H1 (cell line): Measurements from ENCODE around the gene P2RY11. TPM values are rescaled to one million over a fixed set of nuclear protein-coding genes. Genes with fewer than 3 reads are reported as not detected.

Source experiments
- CTCF ChIA-PET: fragments of 300-600 bp; sonication (Branson Sonifier 250); formaldehyde crosslinking; loops from one replicate; lab custom pipeline; 2021; ENCODE audit not compliant: partially characterized antibody; lab: Charles Lee
- POLR2A ChIA-PET: fragments of 300-600 bp; sonication (Branson Sonifier 250); formaldehyde crosslinking; loops from one replicate; lab custom pipeline; 2021; ENCODE audit warnings: inconsistent platforms; ENCODE audit not compliant: partially characterized antibody; lab: Charles Lee
- DNase-seq, 2 experiments: peaks; one replicate each; pipeline versions ENCODE4 v3.0.0 to v3.0.0-alpha.2; 2010 to 2022; ENCODE audit warnings: low spot score in 2 of 2, low read depth in 1 of 2, mixed read lengths in 1 of 2
- FAIRE-seq: peaks from 2 replicates; lab custom pipeline; 2011; peaks lifted over from hg19 to GRCh38; lab: Jason Lieb, UNC
- H2AFZ ChIP-seq: 2 replicates; pipeline ENCODE4 v1.8.1; 2012; ENCODE audit warnings: low read length, inconsistent platforms
- H2AK5ac ChIP-seq: 2 replicates; pipeline ENCODE4 v1.6.1; 2013; ENCODE audit warnings: low read depth, low read length
- H2BK120ac ChIP-seq: replicated peaks from 2 replicates; pipeline ENCODE3; 2013; ENCODE audit warnings: low read depth, low read length, inconsistent platforms
- H2BK12ac ChIP-seq: 2 replicates; pipeline ENCODE4 v1.6.1; 2013; ENCODE audit warnings: low read depth, low read length
- H2BK15ac ChIP-seq: 2 replicates; pipeline ENCODE4 v1.6.1; 2013; ENCODE audit warnings: low read length
- H2BK20ac ChIP-seq: 2 replicates; pipeline ENCODE4 v1.6.1; 2013; ENCODE audit warnings: low read length
- H2BK5ac ChIP-seq: 2 replicates; pipeline ENCODE4 v1.6.1; 2013; ENCODE audit warnings: low read depth, low read length
- H3K14ac ChIP-seq: 2 replicates; pipeline ENCODE4 v1.6.1; 2013; ENCODE audit warnings: inconsistent platforms; ENCODE audit not compliant: insufficient read length
- H3K18ac ChIP-seq: 2 replicates; pipeline ENCODE4 v1.6.1; 2013; ENCODE audit warnings: low read length; ENCODE audit errors: extremely low read depth
- H3K23ac ChIP-seq: 2 replicates; pipeline ENCODE4 v1.6.1; 2013; ENCODE audit warnings: inconsistent platforms; ENCODE audit not compliant: insufficient read length
- H3K23me2 ChIP-seq: 2 replicates; pipeline ENCODE4 v1.6.1; 2013; ENCODE audit warnings: low read depth, low read length
- H3K27ac ChIP-seq: 2 replicates; pipeline ENCODE4 v1.6.1; 2011; ENCODE audit warnings: low read depth, low read length, inconsistent platforms
- H3K27me3 ChIP-seq, 4 experiments: replicated peaks in 1 of 4; 1 replicate in 1 of 4; 2 replicates in 3 of 4; pipeline versions ENCODE4 v1.6.1 to v1.8.1; 2011 to 2013; ENCODE audit warnings: low read length in 3 of 4, mild to moderate bottlenecking in 3 of 4, inconsistent platforms in 2 of 4, mixed read lengths in 2 of 4, moderate library complexity in 1 of 4; ENCODE audit not compliant: control insufficient read depth in 3 of 4, insufficient read depth in 3 of 4; ENCODE audit errors: extremely low read depth in 1 of 4
- H3K36me3 ChIP-seq, 4 experiments: 2 replicates each; pipeline versions ENCODE4 v1.6.1 to v1.8.1; 2011 to 2013; ENCODE audit warnings: mild to moderate bottlenecking in 4 of 4, low read length in 3 of 4, moderate library complexity in 2 of 4, control low read depth in 1 of 4, inconsistent platforms in 1 of 4; ENCODE audit not compliant: insufficient read depth in 4 of 4, control insufficient read depth in 2 of 4
- H3K4ac ChIP-seq: replicated peaks from 2 replicates; pipeline ENCODE3; 2013; ENCODE audit warnings: low read length, low read depth, mixed read lengths, inconsistent platforms; ENCODE audit not compliant: insufficient read length
- H3K4me1 ChIP-seq, 4 experiments: replicated peaks in 1 of 4; 1 replicate in 1 of 4; 2 replicates in 3 of 4; pipeline versions ENCODE4 v1.6.1 to v1.8.1; 2011 to 2013; ENCODE audit warnings: low read length in 3 of 4, inconsistent platforms in 2 of 4, mixed read lengths in 1 of 4; ENCODE audit not compliant: insufficient read depth in 4 of 4, control insufficient read depth in 3 of 4
- H3K4me2 ChIP-seq, 2 experiments: 2 replicates each; pipeline versions ENCODE4 v1.6.1 to v1.8.1; 2011 to 2013; ENCODE audit warnings: low read depth in 2 of 2, low read length in 2 of 2, control low read depth in 1 of 2, inconsistent platforms in 1 of 2, mild to moderate bottlenecking in 1 of 2; ENCODE audit not compliant: insufficient read depth in 1 of 2
- H3K4me3 ChIP-seq, 4 experiments: fragments of 200-600, 300-600 bp in 1 of 4; sonication (generic), shearing (Covaris generic), sonication (Bioruptor Twin) in 1 of 4; 2 replicates each; pipeline versions ENCODE4 v1.5.1 to v1.8.1; 2011 to 2016; ENCODE audit warnings: low read length in 4 of 4, low read depth in 3 of 4, control low read depth in 2 of 4, inconsistent platforms in 2 of 4, mild to moderate bottlenecking in 2 of 4, mixed read lengths in 1 of 4, moderate library complexity in 1 of 4; ENCODE audit not compliant: insufficient read depth in 2 of 4; ENCODE audit errors: extremely low read depth in 1 of 4
- H3K56ac ChIP-seq: replicated peaks from 2 replicates; pipeline ENCODE3; 2013; ENCODE audit warnings: low read depth, mild to moderate bottlenecking, mixed read lengths, low read length, inconsistent platforms; ENCODE audit not compliant: insufficient read length
- H3K79me1 ChIP-seq: 2 replicates; pipeline ENCODE4 v1.6.1; 2013; ENCODE audit warnings: low read depth, low read length, control low read depth
- H3K79me2 ChIP-seq, 2 experiments: 2 replicates each; pipeline versions ENCODE4 v1.6.1 to v1.8.1; 2012 to 2013; ENCODE audit warnings: low read length in 2 of 2, mild to moderate bottlenecking in 2 of 2, inconsistent platforms in 1 of 2; ENCODE audit not compliant: insufficient read depth in 2 of 2, control insufficient read depth in 1 of 2
- H3K9ac ChIP-seq, 4 experiments: replicated peaks in 1 of 4; 1 replicate in 1 of 4; 2 replicates in 3 of 4; pipeline versions ENCODE4 v1.6.1 to v1.8.1; 2011 to 2013; ENCODE audit warnings: low read depth in 3 of 4, low read length in 3 of 4, control low read depth in 2 of 4, mild to moderate bottlenecking in 2 of 4, moderate library complexity in 2 of 4, inconsistent platforms in 1 of 4; ENCODE audit errors: extremely low read depth in 1 of 4
- H3K9me3 ChIP-seq, 2 experiments: 2 replicates each; pipeline versions ENCODE4 v1.6.1 to v1.8.1; 2012 to 2013; ENCODE audit warnings: mild to moderate bottlenecking in 2 of 2, moderate library complexity in 2 of 2, control low read depth in 1 of 2, inconsistent platforms in 1 of 2, low read depth in 1 of 2, low read length in 1 of 2, mixed read lengths in 1 of 2; ENCODE audit not compliant: insufficient read depth in 2 of 2
- H4K20me1 ChIP-seq, 2 experiments: replicated peaks in 1 of 2; 2 replicates each; pipeline versions ENCODE3 to v1.8.1; 2011 to 2013; ENCODE audit warnings: inconsistent platforms in 2 of 2, low read length in 2 of 2, mild to moderate bottlenecking in 1 of 2; ENCODE audit not compliant: insufficient read depth in 2 of 2, control insufficient read depth in 1 of 2
- H4K5ac ChIP-seq: 2 replicates; pipeline ENCODE4 v1.6.1; 2013; ENCODE audit warnings: low read length, low read depth, mixed read lengths, inconsistent platforms; ENCODE audit not compliant: insufficient read length
- H4K8ac ChIP-seq: 2 replicates; pipeline ENCODE4 v1.8.0; 2013; ENCODE audit warnings: mild to moderate bottlenecking, moderate library complexity, low read length, inconsistent platforms; ENCODE audit not compliant: insufficient read depth; ENCODE audit errors: extremely low read depth
- H4K91ac ChIP-seq: replicated peaks from 2 replicates; pipeline ENCODE3; 2013; ENCODE audit warnings: low read length, mixed read lengths, inconsistent platforms; ENCODE audit not compliant: insufficient read length
- CBX8 ChIP-seq: fragments of 300-800, 300-1000 bp; sonication (generic); IDR thresholded peaks from 2 replicates; pipeline ENCODE4 v1.7.1; 2016; ENCODE audit warnings: low read depth, low read length, borderline replicate concordance
- HDAC6 ChIP-seq: IDR thresholded peaks from one replicate; pipeline ENCODE4 v1.7.1; 2012; ENCODE audit warnings: low read depth, mild to moderate bottlenecking, inconsistent platforms, low read length, moderate library complexity
- JUND ChIP-seq: IDR thresholded peaks from 2 replicates; pipeline ENCODE4 v1.6.1; 2011; ENCODE audit warnings: mild to moderate bottlenecking, improper control_type of control experiment, low read length
- MAFK ChIP-seq: IDR thresholded peaks from 2 replicates; pipeline ENCODE4 v1.6.1; 2012; ENCODE audit warnings: low read depth, mild to moderate bottlenecking, improper control_type of control experiment, low read length
- SIN3A ChIP-seq, 2 experiments: IDR thresholded peaks in 1 of 2; conservative IDR thresholded peaks in 1 of 2; 2 replicates each; pipeline ENCODE4 v1.6.1; 2011 to 2012; ENCODE audit warnings: low read length in 2 of 2, improper control_type of control experiment in 1 of 2, low read depth in 1 of 2, mild to moderate bottlenecking in 1 of 2
- SP2 ChIP-seq: IDR thresholded peaks from 2 replicates; pipeline ENCODE4 v1.6.1; 2012; ENCODE audit warnings: mild to moderate bottlenecking, low read length, inconsistent platforms
- SRF ChIP-seq: IDR thresholded peaks from 2 replicates; pipeline ENCODE4 v1.6.1; 2011; ENCODE audit warnings: mild to moderate bottlenecking, low read depth, low read length, moderate library complexity
- YY1 ChIP-seq: IDR thresholded peaks from 2 replicates; pipeline ENCODE4 v1.6.1; 2011; ENCODE audit warnings: low read depth, mild to moderate bottlenecking, low read length
- WGBS, 2 experiments: shearing (Covaris generic) in 1 of 2; methylation state at CpG; one replicate each; pipeline versions ENCODE4 v1.1.6 to v1.1.7; 2013 to 2015; ENCODE audit warnings: low lambda C conversion rate in 2 of 2, mixed read lengths in 2 of 2, inconsistent platforms in 1 of 2, low coverage in 1 of 2, missing lambda C conversion rate in 1 of 2; ENCODE audit not compliant: insufficient replicate concordance in 2 of 2, insufficient coverage in 1 of 2, insufficient read length in 1 of 2; ENCODE audit errors: extremely low coverage in 1 of 2, missing lambda C conversion rate in 1 of 2; 5-methylcytosine and 5-hydroxymethylcytosine counted together
- polyA plus RNA-seq, 7 experiments: library from polyadenylated mRNA; depleted of rRNA in 3 of 7; stranded (reverse) in 5 of 7; unstranded in 2 of 7; fragments of >200 nt in 5 of 7; fragments of 200-250 nt in 2 of 7; gene quantifications; 1 replicate in 5 of 7; 2 replicates in 1 of 7; 4 replicates in 1 of 7; pipeline versions ENCODE4 v1.2.1 to v1.2.3, GENCODE V29; 2011 to 2013; ENCODE audit warnings: missing spikeins in 2 of 7, mixed read lengths in 2 of 7
- total RNA-seq: library from RNA; stranded (reverse); fragmentation: NEBNext Ultra II Directional; extraction: Animal tissue kit (Norgen Biotek cat#: 25700); gene quantifications from 2 replicates; pipeline ENCODE4 v1.2.1, GENCODE V29; 2021
- TF ChIP-seq, protein P1 (sequence below): IDR thresholded peaks from 2 replicates; pipeline ENCODE4 v1.6.1; 2011; ENCODE audit warnings: low read depth, mild to moderate bottlenecking, low read length; ENCODE audit not compliant: insufficient read depth
- TF ChIP-seq, protein P2 (sequence below): IDR thresholded peaks from 2 replicates; pipeline ENCODE4 v1.6.1; 2012; ENCODE audit warnings: low read length, inconsistent platforms

Gene P2RY11
- total and polyA plus RNA-seq, 2 of the 8 experiments (the other 6 are each of a cell fraction or from before 2014, with no cell fraction given) = 9.2 to 18.0 TPM

DNA sequence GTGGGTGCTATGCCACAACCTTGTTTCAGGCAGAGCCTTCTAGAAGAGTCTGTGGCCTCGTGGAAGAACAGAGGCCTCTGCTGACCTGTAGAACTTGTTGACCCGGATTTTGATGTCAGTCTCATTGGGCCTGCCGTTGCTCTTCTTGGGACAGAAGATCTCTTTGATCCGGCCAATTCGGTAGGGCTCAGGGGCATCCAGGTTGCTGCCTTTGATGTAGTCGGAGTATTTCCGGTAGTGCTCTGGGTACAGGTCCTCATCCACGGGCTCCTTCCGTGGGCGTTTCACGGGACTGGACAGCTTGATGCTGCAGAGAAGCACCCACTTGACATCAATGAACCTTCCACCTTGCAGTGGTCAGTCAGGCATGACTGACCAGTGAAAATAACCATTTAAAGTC, 32.2 kb downstream of the P2RY11 start:
- Histone ChIP-seq H2BK20ac (no peak overlapping the region), H3K56ac (no peak overlapping the region), H3K4me2 (no peak overlapping the region), H3K9ac (no peak overlapping the region), H3K27me3 (no peaks in the 10 kb centered on the region), H3K18ac (no peak overlapping the region), H4K5ac (no peak overlapping the region), H2BK120ac (no peak overlapping the region), H2BK12ac (no peak overlapping the region), H2AFZ (no peak overlapping the region), H3K27ac (no peak overlapping the region), H3K23ac (no peak overlapping the region), H4K20me1 (peaks cover 5 to 23% of the 10 kb centered on the region in 2 experiments), H3K79me1 (no peaks in the 10 kb centered on the region), H2AK5ac (no peak overlapping the region), H3K36me3 (peaks cover 48 to 88% (median 83%) of the 10 kb centered on the region in 4 experiments), H3K4me3 (no peak overlapping the region), H3K9me3 (no peaks in the 10 kb centered on the region), H3K79me2 (no peaks in the 10 kb centered on the region)
- FAIRE-seq (no peak), DNase-seq (no peak)
- WGBS, 2 experiments = 96% methylated on average over 11 of the region's 11 CpGs; no CpG with 5 or more reads in 1 of the 2 experiments
- CTCF ChIA-PET = interaction anchor here (0.6 kb wide), 1 partner anchor 29 kb away, joined by 3 read pairs; no protein-coding TSS in a partner anchor
- TF ChIP-seq SRF (no peak), SIN3A (conservative IDR thresholded peaks at IDR 0.05 in 1 of 2, IDR thresholded peaks at IDR 0.05 in 1 of 2; ENCODE audit: low read depth in 1 of 2, low read length in 2 of 2) (no peak), HDAC6 (no peak), CBX8 (no peak), SP2 (no peak), YY1 (no peak), MAFK (no peak), JUND (no peak)
- TF ChIP-seq, protein P1, sequence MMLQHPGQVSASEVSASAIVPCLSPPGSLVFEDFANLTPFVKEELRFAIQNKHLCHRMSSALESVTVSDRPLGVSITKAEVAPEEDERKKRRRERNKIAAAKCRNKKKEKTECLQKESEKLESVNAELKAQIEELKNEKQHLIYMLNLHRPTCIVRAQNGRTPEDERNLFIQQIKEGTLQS = no peak
- TF ChIP-seq, protein P2, sequence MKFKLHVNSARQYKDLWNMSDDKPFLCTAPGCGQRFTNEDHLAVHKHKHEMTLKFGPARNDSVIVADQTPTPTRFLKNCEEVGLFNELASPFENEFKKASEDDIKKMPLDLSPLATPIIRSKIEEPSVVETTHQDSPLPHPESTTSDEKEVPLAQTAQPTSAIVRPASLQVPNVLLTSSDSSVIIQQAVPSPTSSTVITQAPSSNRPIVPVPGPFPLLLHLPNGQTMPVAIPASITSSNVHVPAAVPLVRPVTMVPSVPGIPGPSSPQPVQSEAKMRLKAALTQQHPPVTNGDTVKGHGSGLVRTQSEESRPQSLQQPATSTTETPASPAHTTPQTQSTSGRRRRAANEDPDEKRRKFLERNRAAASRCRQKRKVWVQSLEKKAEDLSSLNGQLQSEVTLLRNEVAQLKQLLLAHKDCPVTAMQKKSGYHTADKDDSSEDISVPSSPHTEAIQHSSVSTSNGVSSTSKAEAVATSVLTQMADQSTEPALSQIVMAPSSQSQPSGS = no peak
- TF ChIP-seq, all 59 proteins: peak for 0
- Histone ChIP-seq H3K23me2 (no peaks in the 10 kb centered on the region), H2BK15ac (no peak overlapping the region), H3K4ac (no peak overlapping the region), H4K91ac (no peak overlapping the region), H2BK5ac (no peak overlapping the region), H4K8ac (no peak overlapping the region), H3K4me1 (no peaks in the 10 kb centered on the region), H3K14ac (no peak overlapping the region)
- POLR2A ChIA-PET = interaction anchor here (1.2 to 3.3 kb wide), 4 partner anchors 13 to 30 kb away, joined by 3 to 10 read pairs (median 6); no protein-coding TSS in a partner anchor
